ENCODE measurements around the gene POLD2. TPM values are rescaled to one million over a fixed set of nuclear protein-coding genes. Genes with fewer than 3 reads are reported as not detected.

POLD2 gene
- total RNA-seq, 4 donors from 2014 or later: 50.8 to 69.0 (median 58.7) TPM

DNA sequence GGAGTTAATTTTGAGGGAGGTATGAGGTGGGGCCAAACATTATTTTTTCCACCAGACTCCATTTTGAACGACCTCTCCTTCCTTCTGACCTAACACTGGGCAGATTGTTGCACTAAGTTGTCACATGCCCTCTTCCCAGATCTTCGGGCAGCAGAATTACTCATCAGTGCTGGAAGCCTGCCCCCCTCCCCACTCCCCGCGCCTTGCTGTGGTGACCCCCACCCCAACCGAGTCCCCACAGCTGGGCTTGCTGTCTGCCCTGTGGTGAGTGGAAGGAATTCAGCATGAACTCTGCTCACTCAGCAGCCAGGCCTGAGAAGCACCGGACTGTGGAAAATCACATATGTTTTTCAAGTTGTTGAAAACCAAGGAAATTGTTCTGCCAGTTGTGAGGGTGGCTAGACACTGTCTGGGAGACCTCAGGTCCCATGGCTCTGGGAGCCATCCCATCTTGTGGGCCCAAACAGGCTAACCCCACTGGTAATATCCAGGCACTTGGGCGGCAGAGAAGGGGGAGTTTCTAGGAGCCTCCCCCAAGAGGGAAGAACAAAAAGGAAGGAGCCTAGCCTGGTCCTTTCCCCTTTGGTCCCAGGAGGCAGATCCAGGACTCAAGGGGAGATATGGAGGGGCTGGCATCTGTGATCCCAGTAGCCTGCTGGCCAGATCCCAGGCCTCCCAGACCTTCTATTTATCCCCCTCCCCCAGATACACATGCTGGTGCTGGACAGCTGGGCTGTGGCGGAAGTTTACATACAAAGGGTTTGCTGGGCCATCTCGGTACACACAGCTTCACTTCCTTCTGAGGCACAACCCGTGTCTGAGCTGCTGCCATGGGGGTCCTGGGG, 22.7 kb downstream of the POLD2 start:
- WGBS, 2 donors: 64 to 66% methylated on average over 10 of the region's 10 CpGs
- peak in 1 of 2 donors; percentile 89 for DNase-seq (ENCODE audit: low spot score in 2 of 2)
- H3K4me3 ChIP-seq (ENCODE audit: low read depth, poor library complexity, severe bottlenecking): no peak overlapping the region
- TF ChIP-seq POLR2A (IDR thresholded peaks at IDR 0.05): no peak
- TF ChIP-seq, protein P1, sequence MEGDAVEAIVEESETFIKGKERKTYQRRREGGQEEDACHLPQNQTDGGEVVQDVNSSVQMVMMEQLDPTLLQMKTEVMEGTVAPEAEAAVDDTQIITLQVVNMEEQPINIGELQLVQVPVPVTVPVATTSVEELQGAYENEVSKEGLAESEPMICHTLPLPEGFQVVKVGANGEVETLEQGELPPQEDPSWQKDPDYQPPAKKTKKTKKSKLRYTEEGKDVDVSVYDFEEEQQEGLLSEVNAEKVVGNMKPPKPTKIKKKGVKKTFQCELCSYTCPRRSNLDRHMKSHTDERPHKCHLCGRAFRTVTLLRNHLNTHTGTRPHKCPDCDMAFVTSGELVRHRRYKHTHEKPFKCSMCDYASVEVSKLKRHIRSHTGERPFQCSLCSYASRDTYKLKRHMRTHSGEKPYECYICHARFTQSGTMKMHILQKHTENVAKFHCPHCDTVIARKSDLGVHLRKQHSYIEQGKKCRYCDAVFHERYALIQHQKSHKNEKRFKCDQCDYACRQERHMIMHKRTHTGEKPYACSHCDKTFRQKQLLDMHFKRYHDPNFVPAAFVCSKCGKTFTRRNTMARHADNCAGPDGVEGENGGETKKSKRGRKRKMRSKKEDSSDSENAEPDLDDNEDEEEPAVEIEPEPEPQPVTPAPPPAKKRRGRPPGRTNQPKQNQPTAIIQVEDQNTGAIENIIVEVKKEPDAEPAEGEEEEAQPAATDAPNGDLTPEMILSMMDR (IDR thresholded peaks at IDR 0.05): no peak
- intact Hi-C loops (cut with DNase I; ENCODE audit: low total_unique reads): no loop called here

DNA sequence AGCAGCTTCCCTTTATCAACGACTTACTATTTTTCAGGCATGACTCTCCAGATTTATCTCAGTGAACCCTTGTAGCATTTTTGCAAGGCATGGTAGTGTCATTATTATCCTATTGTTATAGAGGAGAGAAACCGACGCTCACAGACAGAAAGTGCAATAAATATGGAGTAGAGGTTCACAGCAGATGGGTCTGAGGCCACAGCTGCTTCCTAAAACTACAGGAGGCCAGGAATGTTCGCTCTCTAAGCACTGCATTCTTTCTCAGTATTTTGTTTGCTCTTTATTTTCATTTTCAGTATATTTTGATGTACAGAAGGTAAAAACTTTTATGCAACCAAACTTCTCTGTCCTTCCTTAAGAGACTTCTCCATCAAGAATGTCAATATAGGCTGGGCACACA, 23.7 kb downstream of the POLD2 start:
- no peak for DNase-seq (ENCODE audit: low spot score in 2 of 2)
- no peak for TF ChIP-seq POLR2A (IDR thresholded peaks at IDR 0.05)
- TF ChIP-seq, protein P1 (IDR thresholded peaks at IDR 0.05): no peak
- H3K4me3 ChIP-seq (ENCODE audit: low read depth, poor library complexity, severe bottlenecking): no peak overlapping the region
- WGBS, 2 donors: 63 to 67% methylated on average over 4 of the region's 4 CpGs
- intact Hi-C loops (cut with DNase I; ENCODE audit: low total_unique reads): no loop called here

DNA sequence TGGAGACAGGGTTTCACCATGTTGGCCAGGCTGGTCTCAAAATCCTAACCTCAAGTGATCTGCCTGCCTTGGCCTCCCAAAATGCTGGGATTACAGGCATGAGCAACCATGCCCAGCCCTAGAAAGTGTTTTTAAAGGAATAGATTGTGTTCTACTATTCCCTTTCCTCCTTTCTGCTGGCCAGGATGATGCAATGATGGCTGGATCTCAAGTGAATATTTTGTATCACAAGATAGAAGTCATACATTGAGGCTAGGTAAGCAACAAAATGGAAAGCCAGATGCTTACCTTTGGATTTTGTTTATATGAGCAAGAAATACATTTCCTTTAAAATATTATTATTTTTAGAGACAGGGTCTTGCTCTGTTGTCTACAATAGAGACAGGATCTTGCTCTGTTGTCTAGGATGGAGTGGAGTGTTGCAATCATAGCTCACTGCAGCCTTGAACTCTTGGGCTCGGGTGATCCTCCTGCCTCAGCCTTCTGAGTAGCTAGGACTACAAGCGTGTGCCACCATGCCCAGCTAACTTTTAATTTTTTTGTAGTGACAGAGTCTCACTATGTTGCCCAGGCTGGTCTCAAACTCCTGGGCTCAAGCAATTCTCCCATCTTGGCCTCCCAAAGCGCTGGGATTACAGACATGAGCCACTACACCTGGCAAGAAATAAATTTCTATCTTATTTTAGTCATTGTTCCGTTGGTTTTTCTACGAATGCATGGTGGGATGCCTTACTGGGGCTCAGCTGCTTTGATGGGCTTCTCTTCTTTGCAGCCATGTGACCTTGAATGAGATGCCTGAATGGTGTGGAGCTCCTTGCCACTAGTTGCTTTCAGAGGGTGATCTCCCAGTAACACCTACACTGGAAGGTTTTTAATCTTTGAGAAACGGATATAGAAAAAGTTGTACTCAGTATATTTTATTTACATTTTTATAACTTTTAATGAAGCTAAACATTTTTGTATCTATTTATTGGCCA, 25.0 kb downstream of the POLD2 start:
- no peak for DNase-seq (ENCODE audit: low spot score in 2 of 2)
- H3K4me3 ChIP-seq (ENCODE audit: low read depth, poor library complexity, severe bottlenecking): no peak overlapping the region
- 91% methylated on average over 6 of the region's 6 CpGs for WGBS, 2 donors
- no peak for TF ChIP-seq POLR2A (IDR thresholded peaks at IDR 0.05)
- TF ChIP-seq, protein P1 (IDR thresholded peaks at IDR 0.05): no peak
- intact Hi-C loops (cut with DNase I; ENCODE audit: low total_unique reads): no loop called here

DNA sequence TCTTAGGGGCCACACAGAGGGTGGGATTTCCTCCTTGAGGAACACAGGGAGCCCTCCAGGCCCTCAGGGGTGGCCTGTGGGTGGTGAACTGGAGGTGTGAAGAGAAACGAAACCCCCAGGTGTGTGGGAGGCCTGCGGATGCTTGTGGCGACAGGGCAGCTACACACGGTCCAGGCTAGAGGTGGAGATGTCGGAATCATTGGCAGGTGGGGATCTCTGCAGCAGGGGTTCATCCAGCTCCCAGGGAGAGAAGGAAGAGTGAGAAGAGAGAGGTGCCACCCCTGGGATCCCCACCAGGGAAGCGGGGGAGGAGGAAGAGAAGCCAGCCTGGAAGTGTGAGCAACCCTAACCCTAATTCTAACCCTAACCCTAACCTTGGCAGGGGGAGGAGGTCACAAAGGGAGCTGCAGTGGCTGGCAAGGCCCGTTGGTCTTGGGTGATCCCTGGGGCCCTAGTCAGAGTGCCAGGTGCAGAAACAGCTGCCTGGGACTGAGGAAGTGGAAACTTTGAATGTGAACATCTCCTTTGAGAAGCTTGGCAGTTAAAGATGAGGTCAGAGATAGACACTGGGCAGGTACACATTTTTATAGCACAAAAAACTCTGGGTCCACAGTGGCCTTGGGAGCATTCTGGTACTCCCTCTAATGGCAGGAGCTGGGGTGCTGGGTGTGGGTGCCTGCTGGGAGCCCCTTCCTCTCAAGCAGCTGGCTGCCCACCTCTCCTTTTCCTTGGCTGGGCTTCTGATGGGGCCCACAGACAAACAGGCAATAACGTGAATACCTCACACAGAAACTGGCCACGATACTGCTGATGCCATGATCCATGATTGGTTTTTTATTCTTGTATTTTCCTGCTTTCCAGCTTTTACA, 26.1 kb downstream of the POLD2 start:
- DNase-seq (ENCODE audit: low spot score in 2 of 2): no peak
- intact Hi-C loops (cut with DNase I; ENCODE audit: low total_unique reads): no loop called here
- WGBS, 2 donors: 80 to 82% methylated on average over 9 of the region's 9 CpGs
- no peak overlapping the region for H3K4me3 ChIP-seq (ENCODE audit: low read depth, poor library complexity, severe bottlenecking)
- TF ChIP-seq, protein P1 (IDR thresholded peaks at IDR 0.05): no peak

DNA sequence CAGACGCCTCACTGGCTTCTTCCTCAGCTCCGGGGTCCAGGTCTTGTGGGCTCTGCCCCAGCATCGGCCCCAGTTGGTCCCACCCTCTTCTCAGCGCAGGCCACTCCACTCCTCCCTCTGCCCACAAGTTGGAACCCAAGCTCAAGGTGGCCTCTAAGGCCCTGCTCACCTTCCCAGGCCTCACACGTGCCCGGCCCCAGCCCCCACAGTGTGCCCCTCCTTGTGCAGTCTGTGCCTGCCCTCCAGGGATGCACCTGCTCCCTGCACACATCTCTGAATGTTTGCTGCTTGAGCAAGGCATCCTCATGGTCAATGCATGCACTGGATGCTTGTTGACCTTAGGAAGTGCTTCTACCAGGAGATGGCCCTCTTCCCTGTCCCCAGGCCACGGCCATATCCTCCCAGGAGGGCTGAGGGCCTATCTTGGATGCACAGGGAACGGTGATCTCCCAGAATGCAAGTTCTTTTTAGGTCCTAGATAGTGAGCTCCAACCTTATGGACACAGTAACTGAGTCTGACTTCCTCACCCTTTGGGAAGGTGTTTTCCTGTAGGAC, 26.9 kb downstream of the POLD2 start:
- intact Hi-C loops (cut with DNase I; ENCODE audit: low total_unique reads): no loop called here
- H3K4me3 ChIP-seq (ENCODE audit: low read depth, poor library complexity, severe bottlenecking): no peak overlapping the region
- WGBS, 2 donors: 84 to 86% methylated on average over 8 of the region's 8 CpGs
- no peak for DNase-seq (ENCODE audit: low spot score in 2 of 2)
- TF ChIP-seq POLR2A (IDR thresholded peaks at IDR 0.05): no peak
